Measurements from ENCODE around the gene MYOF. TPM values are rescaled to one million over a fixed set of nuclear protein-coding genes. Genes with fewer than 3 reads are reported as not detected.

Gene MYOF
- total and polyA plus RNA-seq, 2 of the 8 experiments (the other 6 are each of a cell fraction or from before 2014, with no cell fraction given): 0.98 to 2.3 TPM

DNA sequence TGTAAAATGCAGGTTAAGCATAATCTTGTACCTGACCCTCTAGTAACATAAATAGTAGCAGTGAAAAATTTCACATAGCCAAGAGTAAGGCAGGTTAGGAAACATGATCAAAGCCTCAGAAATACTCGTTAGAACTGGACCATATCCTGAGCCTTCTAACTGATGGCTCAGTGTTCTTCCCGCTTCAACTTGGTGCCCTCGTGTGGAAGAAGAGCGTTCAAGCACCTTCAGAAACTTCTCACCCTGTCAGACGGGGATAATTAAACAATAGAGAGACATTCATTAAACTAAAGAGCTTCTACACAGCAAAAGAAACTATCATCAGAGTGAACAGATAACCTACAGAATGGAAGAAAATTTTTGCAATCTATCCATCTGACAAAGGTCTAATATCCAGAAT, 124.5 kb downstream of the MYOF start (continued):
- no peak for TF ChIP-seq KDM5A (IDR thresholded peaks at IDR 0.05; ENCODE audit: low read length)
- TF ChIP-seq CEBPB (IDR thresholded peaks at IDR 0.05; ENCODE audit: low read depth, low read length): 0 out of 2 replicates have a peak, but pooled peaks have one; percentile 18
- no peak for TF ChIP-seq CHD1 (IDR thresholded peaks at IDR 0.05; ENCODE audit: low read depth, low read length)
- no peak for TF ChIP-seq SIRT6 (IDR thresholded peaks at IDR 0.05; ENCODE audit: low read length)
- TF ChIP-seq, protein P1, sequence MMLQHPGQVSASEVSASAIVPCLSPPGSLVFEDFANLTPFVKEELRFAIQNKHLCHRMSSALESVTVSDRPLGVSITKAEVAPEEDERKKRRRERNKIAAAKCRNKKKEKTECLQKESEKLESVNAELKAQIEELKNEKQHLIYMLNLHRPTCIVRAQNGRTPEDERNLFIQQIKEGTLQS (IDR thresholded peaks at IDR 0.05; ENCODE audit: insufficient read depth, low read depth, low read length): no peak
- no peak for TF ChIP-seq BCL11A (IDR thresholded peaks at IDR 0.05; ENCODE audit: low read depth in 2 of 2, low read length in 2 of 2)
- no peak for TF ChIP-seq TCF12 (IDR thresholded peaks at IDR 0.05; ENCODE audit: low read depth, low read length)
- TF ChIP-seq, protein P2, sequence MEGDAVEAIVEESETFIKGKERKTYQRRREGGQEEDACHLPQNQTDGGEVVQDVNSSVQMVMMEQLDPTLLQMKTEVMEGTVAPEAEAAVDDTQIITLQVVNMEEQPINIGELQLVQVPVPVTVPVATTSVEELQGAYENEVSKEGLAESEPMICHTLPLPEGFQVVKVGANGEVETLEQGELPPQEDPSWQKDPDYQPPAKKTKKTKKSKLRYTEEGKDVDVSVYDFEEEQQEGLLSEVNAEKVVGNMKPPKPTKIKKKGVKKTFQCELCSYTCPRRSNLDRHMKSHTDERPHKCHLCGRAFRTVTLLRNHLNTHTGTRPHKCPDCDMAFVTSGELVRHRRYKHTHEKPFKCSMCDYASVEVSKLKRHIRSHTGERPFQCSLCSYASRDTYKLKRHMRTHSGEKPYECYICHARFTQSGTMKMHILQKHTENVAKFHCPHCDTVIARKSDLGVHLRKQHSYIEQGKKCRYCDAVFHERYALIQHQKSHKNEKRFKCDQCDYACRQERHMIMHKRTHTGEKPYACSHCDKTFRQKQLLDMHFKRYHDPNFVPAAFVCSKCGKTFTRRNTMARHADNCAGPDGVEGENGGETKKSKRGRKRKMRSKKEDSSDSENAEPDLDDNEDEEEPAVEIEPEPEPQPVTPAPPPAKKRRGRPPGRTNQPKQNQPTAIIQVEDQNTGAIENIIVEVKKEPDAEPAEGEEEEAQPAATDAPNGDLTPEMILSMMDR (IDR thresholded peaks at IDR 0.05; ENCODE audit: control extremely low read depth in 1 of 3, insufficient read depth in 1 of 3, low read depth in 1 of 3, low read length in 3 of 3): peak; percentile 49 to 83 (median 77)
- TF ChIP-seq POLR2A (IDR thresholded peaks at IDR 0.05; ENCODE audit: control extremely low read depth in 1 of 2, low read depth in 2 of 2, low read length in 2 of 2): no peak
